ENCODE results near the gene FAM184B.
"Not testable (repeated sequence)": the region's sequence is repeated elsewhere in the genome, so short reads cannot be mapped to it uniquely, and the experiment has no call there.

FAM184B gene

GRCh38 chr4:17680559-17681280 lies 100.7 kb downstream of the FAM184B start:
- DNase-seq = no peak

- no peak for DNase-seq
Observed at GRCh38 chr4:17670423-17670822, 111.0 kb downstream of the FAM184B start.

- no peak for DNase-seq
Observed at GRCh38 chr4:17667653-17668201, 113.7 kb downstream of the FAM184B start.

- no peak for DNase-seq
Observed at GRCh38 chr4:17667253-17667652, 114.2 kb downstream of the FAM184B start.

GRCh38 chr4:17665852-17666251 lies 115.6 kb downstream of the FAM184B start:
- no peak for DNase-seq

GRCh38 chr4:17665346-17665745 lies 116.1 kb downstream of the FAM184B start:
- DNase-seq = no peak

- no peak for DNase-seq
Observed at GRCh38 chr4:17664755-17665154, 116.7 kb downstream of the FAM184B start.

- DNase-seq = no peak
Observed at GRCh38 chr4:17662694-17663093, 118.7 kb downstream of the FAM184B start.

GRCh38 chr4:17659196-17659595 lies 122.2 kb downstream of the FAM184B start:
- not testable (repeated sequence) for DNase-seq

GRCh38 chr4:17657849-17658248 lies 123.6 kb downstream of the FAM184B start:
- DNase-seq = no peak

- DNase-seq = no peak
Observed at GRCh38 chr4:17657090-17657489, 124.3 kb downstream of the FAM184B start.

- DNase-seq = no peak
Observed at GRCh38 chr4:17654701-17655100, 126.7 kb downstream of the FAM184B start.

GRCh38 chr4:17650406-17650805 lies 131.0 kb downstream of the FAM184B start:
- DNase-seq = no peak

GRCh38 chr4:17647927-17648326 lies 133.5 kb downstream of the FAM184B start:
- no peak for DNase-seq

GRCh38 chr4:17647176-17647806 lies 134.1 kb downstream of the FAM184B start:
- no peak for DNase-seq

GRCh38 chr4:17646693-17647092 lies 134.7 kb downstream of the FAM184B start:
- no peak for DNase-seq

- DNase-seq = no peak
Observed at GRCh38 chr4:17642398-17642783, 139.0 kb downstream of the FAM184B start.

- no peak for DNase-seq
Observed at GRCh38 chr4:17639136-17639535, 142.3 kb downstream of the FAM184B start.

- peak; percentile 62 to 75 for DNase-seq
Observed at GRCh38 chr4:17636696-17637622, 144.5 kb downstream of the FAM184B start.

GRCh38 chr4:17636341-17636695 lies 145.1 kb downstream of the FAM184B start:
- DNase-seq = no peak

GRCh38 chr4:17635056-17635455 lies 146.4 kb downstream of the FAM184B start:
- no peak for DNase-seq

GRCh38 chr4:17633600-17633999 lies 147.8 kb downstream of the FAM184B start:
- no peak for DNase-seq

- no peak for DNase-seq
Observed at GRCh38 chr4:17630228-17630627, 151.2 kb downstream of the FAM184B start.
